Measurements from ENCODE around the gene ATP8A2.

DNA sequence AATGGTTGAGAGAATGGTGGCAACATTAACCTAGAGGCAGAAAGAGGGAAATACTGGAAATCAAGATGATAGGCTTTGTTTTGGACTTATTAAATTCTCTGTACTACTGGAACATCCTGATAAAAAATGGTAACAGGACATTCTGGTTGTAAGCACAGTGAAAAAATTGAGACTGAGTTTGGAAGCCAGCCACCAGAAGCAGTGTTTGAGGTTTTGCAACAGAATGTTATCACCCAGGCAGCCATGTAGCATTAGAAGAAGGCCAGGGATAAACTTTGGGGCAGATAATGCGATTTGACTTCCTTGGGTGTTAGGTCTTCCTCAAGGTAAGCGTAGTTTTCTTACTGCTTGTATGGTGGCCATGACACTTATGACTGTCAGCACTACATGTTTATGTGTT, 307.4 kb downstream of the ATP8A2 start:
- TF ChIP-seq, protein P1, sequence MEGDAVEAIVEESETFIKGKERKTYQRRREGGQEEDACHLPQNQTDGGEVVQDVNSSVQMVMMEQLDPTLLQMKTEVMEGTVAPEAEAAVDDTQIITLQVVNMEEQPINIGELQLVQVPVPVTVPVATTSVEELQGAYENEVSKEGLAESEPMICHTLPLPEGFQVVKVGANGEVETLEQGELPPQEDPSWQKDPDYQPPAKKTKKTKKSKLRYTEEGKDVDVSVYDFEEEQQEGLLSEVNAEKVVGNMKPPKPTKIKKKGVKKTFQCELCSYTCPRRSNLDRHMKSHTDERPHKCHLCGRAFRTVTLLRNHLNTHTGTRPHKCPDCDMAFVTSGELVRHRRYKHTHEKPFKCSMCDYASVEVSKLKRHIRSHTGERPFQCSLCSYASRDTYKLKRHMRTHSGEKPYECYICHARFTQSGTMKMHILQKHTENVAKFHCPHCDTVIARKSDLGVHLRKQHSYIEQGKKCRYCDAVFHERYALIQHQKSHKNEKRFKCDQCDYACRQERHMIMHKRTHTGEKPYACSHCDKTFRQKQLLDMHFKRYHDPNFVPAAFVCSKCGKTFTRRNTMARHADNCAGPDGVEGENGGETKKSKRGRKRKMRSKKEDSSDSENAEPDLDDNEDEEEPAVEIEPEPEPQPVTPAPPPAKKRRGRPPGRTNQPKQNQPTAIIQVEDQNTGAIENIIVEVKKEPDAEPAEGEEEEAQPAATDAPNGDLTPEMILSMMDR (IDR thresholded peaks at IDR 0.05) = no peak
- TF ChIP-seq, protein P2, sequence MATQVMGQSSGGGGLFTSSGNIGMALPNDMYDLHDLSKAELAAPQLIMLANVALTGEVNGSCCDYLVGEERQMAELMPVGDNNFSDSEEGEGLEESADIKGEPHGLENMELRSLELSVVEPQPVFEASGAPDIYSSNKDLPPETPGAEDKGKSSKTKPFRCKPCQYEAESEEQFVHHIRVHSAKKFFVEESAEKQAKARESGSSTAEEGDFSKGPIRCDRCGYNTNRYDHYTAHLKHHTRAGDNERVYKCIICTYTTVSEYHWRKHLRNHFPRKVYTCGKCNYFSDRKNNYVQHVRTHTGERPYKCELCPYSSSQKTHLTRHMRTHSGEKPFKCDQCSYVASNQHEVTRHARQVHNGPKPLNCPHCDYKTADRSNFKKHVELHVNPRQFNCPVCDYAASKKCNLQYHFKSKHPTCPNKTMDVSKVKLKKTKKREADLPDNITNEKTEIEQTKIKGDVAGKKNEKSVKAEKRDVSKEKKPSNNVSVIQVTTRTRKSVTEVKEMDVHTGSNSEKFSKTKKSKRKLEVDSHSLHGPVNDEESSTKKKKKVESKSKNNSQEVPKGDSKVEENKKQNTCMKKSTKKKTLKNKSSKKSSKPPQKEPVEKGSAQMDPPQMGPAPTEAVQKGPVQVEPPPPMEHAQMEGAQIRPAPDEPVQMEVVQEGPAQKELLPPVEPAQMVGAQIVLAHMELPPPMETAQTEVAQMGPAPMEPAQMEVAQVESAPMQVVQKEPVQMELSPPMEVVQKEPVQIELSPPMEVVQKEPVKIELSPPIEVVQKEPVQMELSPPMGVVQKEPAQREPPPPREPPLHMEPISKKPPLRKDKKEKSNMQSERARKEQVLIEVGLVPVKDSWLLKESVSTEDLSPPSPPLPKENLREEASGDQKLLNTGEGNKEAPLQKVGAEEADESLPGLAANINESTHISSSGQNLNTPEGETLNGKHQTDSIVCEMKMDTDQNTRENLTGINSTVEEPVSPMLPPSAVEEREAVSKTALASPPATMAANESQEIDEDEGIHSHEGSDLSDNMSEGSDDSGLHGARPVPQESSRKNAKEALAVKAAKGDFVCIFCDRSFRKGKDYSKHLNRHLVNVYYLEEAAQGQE (IDR thresholded peaks at IDR 0.05; ENCODE audit: insufficient read depth in 1 of 2, low read depth in 2 of 2, low read length in 1 of 2) = no peak
- TF ChIP-seq SIN3A (IDR thresholded peaks at IDR 0.05; ENCODE audit: borderline replicate concordance, insufficient read depth, low read depth, low read length) (no peak), TCF7L2 (IDR thresholded peaks at IDR 0.05; ENCODE audit: low read depth, low read length) (no peak), POLR2AphosphoS5 (IDR thresholded peaks at IDR 0.05; ENCODE audit: low read depth, low read length) (no peak)

Measured in Panc1 (cell line).